A549 (cell line): ENCODE results near the gene VDAC1. TPM values are rescaled to one million over a fixed set of nuclear protein-coding genes. Genes with fewer than 3 reads are reported as not detected.

Source experiments
- polyA plus RNA-seq, 4 experiments: library from polyadenylated mRNA; depleted of rRNA in 3 of 4; stranded (reverse); fragments of >200 nt; fragmentation: RNase III in 1 of 4; extraction: RNeasy Plus Mini Kit Qiagen cat#74134 plus additional on column Dnase treatment in 1 of 4; gene quantifications; 2 replicates in 3 of 4; 3 replicates in 1 of 4; pipeline ENCODE4 v1.2.3, GENCODE V29; 2011 to 2017

The VDAC1 gene
- polyA plus RNA-seq, 2 of the 4 experiments (the other 2 are of a cell fraction): 369 to 442 TPM

Other genes with a start within 250 kb of the VDAC1 start
- gene C5orf15, start 36.4 kb downstream of the VDAC1 start, polyA plus RNA-seq (2011; rRNA removed): 103 and 126 TPM in 2 replicates
- 89.1 to 92.9 TPM (median 89.9 TPM) in 3 replicates for gene C5orf15, start 36.4 kb downstream of the VDAC1 start, polyA plus RNA-seq (2017; fragmentation: RNase III; extraction: RNeasy Plus Mini Kit Qiagen cat#74134 plus additional on column Dnase treatment)
- gene TCF7, start 109.7 kb upstream of the VDAC1 start, polyA plus RNA-seq (2011; rRNA removed): 2.8 and 3.7 TPM in 2 replicates
- gene TCF7, start 109.7 kb upstream of the VDAC1 start, polyA plus RNA-seq (2017; fragmentation: RNase III; extraction: RNeasy Plus Mini Kit Qiagen cat#74134 plus additional on column Dnase treatment): 8.0 to 10.2 TPM (median 10.1 TPM) in 3 replicates
- 608 and 776 TPM in 2 replicates for gene SKP1, start 172.0 kb upstream of the VDAC1 start, polyA plus RNA-seq (2011; rRNA removed)
- 870 to 955 TPM (median 919 TPM) in 3 replicates for gene SKP1, start 172.0 kb upstream of the VDAC1 start, polyA plus RNA-seq (2017; fragmentation: RNase III; extraction: RNeasy Plus Mini Kit Qiagen cat#74134 plus additional on column Dnase treatment)
- gene PPP2CA, start 221.1 kb upstream of the VDAC1 start, polyA plus RNA-seq (2011; rRNA removed): 233 and 357 TPM in 2 replicates
- gene PPP2CA, start 221.1 kb upstream of the VDAC1 start, polyA plus RNA-seq (2017; fragmentation: RNase III; extraction: RNeasy Plus Mini Kit Qiagen cat#74134 plus additional on column Dnase treatment): 268 to 275 TPM (median 273 TPM) in 3 replicates